ENCODE results near the gene PHKA1. TPM values are rescaled to one million over a fixed set of nuclear protein-coding genes. Genes with fewer than 3 reads are reported as not detected.

PHKA1 gene
- total and polyA plus RNA-seq, 2 donors (not counting 3 experiments of a cell fraction or from before 2014, with no cell fraction given), result 3.3 to 5.5 TPM

DNA sequence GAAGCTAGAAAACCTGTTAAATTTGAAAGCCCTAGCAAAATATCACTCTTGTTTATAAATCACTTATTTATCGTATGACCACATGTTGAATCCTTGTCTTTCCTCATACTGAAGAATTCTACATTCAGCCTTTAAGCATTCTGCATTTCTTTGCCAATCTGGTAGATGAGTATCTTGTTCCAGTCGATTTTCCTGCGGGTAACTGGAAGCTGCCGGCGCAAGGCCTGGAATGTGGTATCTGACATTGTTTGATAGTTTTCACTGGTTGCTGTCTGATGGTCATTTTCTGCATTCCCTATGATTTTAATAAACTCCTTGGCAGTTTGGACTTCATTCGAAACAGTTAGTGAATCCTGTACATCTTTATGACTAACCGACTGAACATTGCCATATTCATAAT is 13.7 kb upstream of the PHKA1 start:
- dilution Hi-C loops (cut with MboI; ENCODE audit: extremely low pct_ligation_motif_present, low sequenced_read_pairs), result no loop called here
- intact Hi-C loops (cut with micrococcal nuclease), result no loop called here
- H3K36me3 ChIP-seq (ENCODE audit: control insufficient read depth in 2 of 2, extremely low read depth in 1 of 2, insufficient read depth in 2 of 2, low read length in 2 of 2), result no peaks in the 10 kb centered on the region
- POLR2A ChIA-PET, result interaction anchor here (1.0 kb wide), 1 partner anchor 13 kb away, joined by 3 read pairs; no protein-coding TSS in a partner anchor
- H3K9ac ChIP-seq (replicated peaks; ENCODE audit: extremely low read depth, insufficient read depth, low read length), result no peak overlapping the region
- no TSS peak for BruUV-seq (replicated peaks)
- H3K9me1 ChIP-seq (replicated peaks; ENCODE audit: control insufficient read depth, extremely low read depth, insufficient read depth, low read length), result no peaks in the 10 kb centered on the region
- no peaks in the 10 kb centered on the region for H4K20me1 ChIP-seq (replicated peaks; ENCODE audit: control insufficient read depth, extremely low read depth, insufficient read depth, low read length)
- CTCF ChIA-PET, result no interaction called here
- FAIRE-seq (peak; percentile 47), DNase-seq (ENCODE audit: low read depth, low spot score) (no peak)
- no peak overlapping the region for H3K4me2 ChIP-seq (ENCODE audit: insufficient read depth, low read length)
- no peak overlapping the region for H3K27ac ChIP-seq (ENCODE audit: insufficient read depth, low read depth, low read length)
- no peak overlapping the region for H3K4me3 ChIP-seq (replicated peaks in 1 of 3; ENCODE audit: insufficient read depth in 1 of 3, low read depth in 1 of 3, low read length in 3 of 3)
- H3K9me3 ChIP-seq (replicated peaks; ENCODE audit: control insufficient read depth, insufficient read depth, low read length), result no peaks in the 10 kb centered on the region
- H3K27me3 ChIP-seq (ENCODE audit: control insufficient read depth in 2 of 2, insufficient read depth in 2 of 2, low read length in 2 of 2), result peaks cover 4 to 6% of the 10 kb centered on the region in 2 experiments
- no peaks in the 10 kb centered on the region for H3K4me1 ChIP-seq (ENCODE audit: control insufficient read depth, extremely low read depth, insufficient read depth, low read length)
- no peaks in the 10 kb centered on the region for H3K79me2 ChIP-seq (ENCODE audit: control insufficient read depth, insufficient read depth, low read length)
- no peak for TF ChIP-seq EZH2 (IDR thresholded peaks at IDR 0.05; ENCODE audit: borderline replicate concordance, low read depth, low read length, severe bottlenecking)
- TF ChIP-seq POLR2AphosphoS5 (IDR thresholded peaks at IDR 0.05; ENCODE audit: insufficient read depth, low read depth, low read length), result no peak
- TF ChIP-seq, protein P1, sequence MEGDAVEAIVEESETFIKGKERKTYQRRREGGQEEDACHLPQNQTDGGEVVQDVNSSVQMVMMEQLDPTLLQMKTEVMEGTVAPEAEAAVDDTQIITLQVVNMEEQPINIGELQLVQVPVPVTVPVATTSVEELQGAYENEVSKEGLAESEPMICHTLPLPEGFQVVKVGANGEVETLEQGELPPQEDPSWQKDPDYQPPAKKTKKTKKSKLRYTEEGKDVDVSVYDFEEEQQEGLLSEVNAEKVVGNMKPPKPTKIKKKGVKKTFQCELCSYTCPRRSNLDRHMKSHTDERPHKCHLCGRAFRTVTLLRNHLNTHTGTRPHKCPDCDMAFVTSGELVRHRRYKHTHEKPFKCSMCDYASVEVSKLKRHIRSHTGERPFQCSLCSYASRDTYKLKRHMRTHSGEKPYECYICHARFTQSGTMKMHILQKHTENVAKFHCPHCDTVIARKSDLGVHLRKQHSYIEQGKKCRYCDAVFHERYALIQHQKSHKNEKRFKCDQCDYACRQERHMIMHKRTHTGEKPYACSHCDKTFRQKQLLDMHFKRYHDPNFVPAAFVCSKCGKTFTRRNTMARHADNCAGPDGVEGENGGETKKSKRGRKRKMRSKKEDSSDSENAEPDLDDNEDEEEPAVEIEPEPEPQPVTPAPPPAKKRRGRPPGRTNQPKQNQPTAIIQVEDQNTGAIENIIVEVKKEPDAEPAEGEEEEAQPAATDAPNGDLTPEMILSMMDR (IDR thresholded peaks at IDR 0.05; ENCODE audit: extremely low read depth in 1 of 2, insufficient read depth in 1 of 2, low read depth in 1 of 2, low read length in 2 of 2), result no peak
- TF ChIP-seq, protein P2, sequence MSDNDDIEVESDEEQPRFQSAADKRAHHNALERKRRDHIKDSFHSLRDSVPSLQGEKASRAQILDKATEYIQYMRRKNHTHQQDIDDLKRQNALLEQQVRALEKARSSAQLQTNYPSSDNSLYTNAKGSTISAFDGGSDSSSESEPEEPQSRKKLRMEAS (IDR thresholded peaks at IDR 0.05; ENCODE audit: insufficient read depth, insufficient read length), result no peak
- no peak for TF ChIP-seq JUN (IDR thresholded peaks at IDR 0.05; ENCODE audit: borderline replicate concordance, insufficient read depth, insufficient read length, low read depth)
- TF ChIP-seq MYC (IDR thresholded peaks at IDR 0.05; ENCODE audit: low read depth, low read length), result no peak
- no peak for TF ChIP-seq POLR2A (IDR thresholded peaks at IDR 0.05; ENCODE audit: low read depth, low read length)
- H2AFZ ChIP-seq (ENCODE audit: low read depth, low read length), result no peak overlapping the region

Measured in endothelial cell of umbilical vein (primary cell).